Heart left ventricle (tissue), 13 donors: ENCODE measurements around the gene RPTOR.

ENCODE experiments used
- CTCF ChIP-seq, 12 donors: fragments of 200-600 bp; sonication (generic) in 4 of 12; IDR thresholded peaks; one replicate each; pipeline versions ENCODE4 v1.5.0 to v1.8.0; 2018 to 2022; ENCODE audit warnings: antibody characterized with exemption in 12 of 12, mild to moderate bottlenecking in 5 of 12
- POLR2A ChIP-seq, 2 donors: fragments of 450-650 bp; IDR thresholded peaks; one replicate each; pipeline ENCODE4 v1.6.1; 2017; ENCODE audit warnings: antibody characterized with exemption in 2 of 2, mild to moderate bottlenecking in 2 of 2, moderate library complexity in 2 of 2
- donor health status: ischemic (EF 13 %, LVEDD 7.1; RV severe dilation, severe dysfunction).
- donor health status: DM: no; HTN: yes; CAD: no.
- donor health status: DM: no; HTN: no; CAD: no.
- donor health status: ischemic (EF 25% LVEDD 6.9; RV normal size, moderate dysfunction).
- donor health status: ischemic (EF 25% LVEDD 5.7; RV mildly dilated, moderate dysfunction).
- donor health status: ischemic (EF 35%, LVEDD 5.7; RV mildly dilated, moderate dysfunction).
- donor health status: nonischemic (EF 11% LVEDD 7.7; RV severe dilation, severe dysfunction).
- donor health status: DM: yes; HTN: yes; CAD: no.
- donor health status: PGD.
- donor health status: ischemic (EF 29% LVEDD 5.4; RV normal size, mild dysfunction).
- donor health status: nonischemic (EF 23%, LVEDD 6.1; RV moderate dilation, normal function).

- TF ChIP-seq CTCF (IDR thresholded peaks at IDR 0.05) (no peak), POLR2A (IDR thresholded peaks at IDR 0.05) (no peak)
These were observed 427.2 kb downstream of the RPTOR start for GRCh38 chr17:80971704-80972304.
